KMS-11 (cell line): Measurements from ENCODE around the gene SSTR5.

Experiments used
- H2AFZ ChIP-seq: fragments of 200-600 bp; sonication (generic); 2 replicates; pipeline ENCODE4 v1.6.1; 2016; ENCODE audit warnings: antibody characterized with exemption, mixed run types, low read depth
- H3K27ac ChIP-seq: fragments of 200-600 bp; sonication (generic); 2 replicates; pipeline ENCODE4 v1.6.1; 2016; ENCODE audit warnings: mild to moderate bottlenecking, mixed run types
- H3K27me3 ChIP-seq: fragments of 200-600 bp; sonication (generic); 2 replicates; pipeline ENCODE4 v1.6.1; 2017; ENCODE audit warnings: mild to moderate bottlenecking, low read depth, mixed run types, moderate library complexity; ENCODE audit not compliant: insufficient read depth
- H3K36me3 ChIP-seq: fragments of 200-600 bp; sonication (generic); 2 replicates; pipeline ENCODE4 v1.6.1; 2017; ENCODE audit warnings: mild to moderate bottlenecking, mixed run types; ENCODE audit not compliant: insufficient read depth
- H3K4me1 ChIP-seq: fragments of 200-600 bp; sonication (generic); 2 replicates; pipeline ENCODE4 v1.6.1; 2016; ENCODE audit warnings: mild to moderate bottlenecking, low read depth, mixed run types; ENCODE audit not compliant: poor library complexity, severe bottlenecking
- H3K4me2 ChIP-seq: fragments of 200-600 bp; sonication (generic); 2 replicates; pipeline ENCODE4 v1.7.0; 2016; ENCODE audit warnings: mild to moderate bottlenecking, mixed run types
- H3K4me3 ChIP-seq: fragments of 200-600 bp; sonication (generic); IDR thresholded peaks from 2 replicates; pipeline ENCODE4 v1.6.1; 2017; ENCODE audit warnings: low read depth, low read length, mixed read lengths; ENCODE audit not compliant: insufficient read depth
- H3K79me2 ChIP-seq: fragments of 200-600 bp; sonication (generic); 2 replicates; pipeline ENCODE4 v1.6.1; 2016; ENCODE audit warnings: low read depth, mixed run types; ENCODE audit not compliant: insufficient read depth
- H3K9ac ChIP-seq: fragments of 200-600 bp; sonication (generic); 2 replicates; pipeline ENCODE4 v1.6.1; 2016; ENCODE audit warnings: mild to moderate bottlenecking, mixed run types
- H4K20me1 ChIP-seq: fragments of 200-600 bp; sonication (generic); 2 replicates; pipeline ENCODE4 v1.6.1; 2016; ENCODE audit warnings: mild to moderate bottlenecking, mixed run types; ENCODE audit not compliant: insufficient read depth
- TF ChIP-seq, protein P1 (sequence below): fragments of 200-600 bp; sonication (generic); conservative IDR thresholded peaks from 2 replicates; pipeline ENCODE4 v1.6.1; 2017; ENCODE audit warnings: low read depth, mild to moderate bottlenecking, antibody characterized with exemption, low read length, moderate library complexity, mixed read lengths

SSTR5 gene

DNA sequence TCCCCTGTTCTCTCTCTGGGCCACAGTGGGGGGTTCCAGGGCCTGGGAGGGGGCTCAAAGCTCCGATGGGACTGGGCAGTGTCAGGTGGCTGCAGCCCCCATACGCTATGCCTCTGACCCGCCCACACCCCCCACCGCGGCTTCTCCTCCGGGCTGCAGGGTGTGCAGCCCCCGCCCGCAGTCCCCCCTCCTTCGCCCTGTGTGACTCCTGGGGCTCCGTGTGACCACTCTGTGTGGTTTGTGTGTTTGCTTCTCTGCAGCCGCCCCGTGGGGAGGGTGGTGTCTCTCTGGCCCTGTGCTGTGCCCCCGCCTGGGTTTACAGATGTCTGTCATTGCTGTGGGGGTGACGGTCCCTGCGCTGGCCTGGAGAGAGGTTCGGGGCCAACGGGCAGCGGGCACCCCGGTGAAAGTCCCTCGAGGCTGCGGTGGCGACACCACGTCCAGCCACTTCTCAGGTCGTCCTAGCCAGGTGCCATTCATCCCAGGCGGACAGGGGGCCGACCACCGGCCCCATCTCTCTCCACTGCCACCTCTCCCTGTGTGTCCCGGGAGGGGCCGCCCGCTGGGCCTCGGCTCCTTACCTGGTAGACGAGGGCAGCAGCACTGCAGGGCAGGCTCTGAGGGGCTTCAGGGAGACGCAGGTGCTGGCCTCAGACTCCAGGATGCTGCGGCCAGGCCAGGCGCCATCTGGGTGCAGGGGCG, 5.5 kb downstream of the SSTR5 start:
- H3K27ac ChIP-seq: no peak overlapping the region
- no peaks in the 10 kb centered on the region for H3K79me2 ChIP-seq
- H3K27me3 ChIP-seq: peaks cover 86% of the 10 kb centered on the region
- H3K4me2 ChIP-seq: no peak overlapping the region
- H2AFZ ChIP-seq: no peak overlapping the region
- no peaks in the 10 kb centered on the region for H4K20me1 ChIP-seq
- H3K4me1 ChIP-seq: no peaks in the 10 kb centered on the region
- no peak overlapping the region for H3K4me3 ChIP-seq
- H3K9ac ChIP-seq: no peak overlapping the region
- H3K36me3 ChIP-seq: no peaks in the 10 kb centered on the region
- TF ChIP-seq, protein P1, sequence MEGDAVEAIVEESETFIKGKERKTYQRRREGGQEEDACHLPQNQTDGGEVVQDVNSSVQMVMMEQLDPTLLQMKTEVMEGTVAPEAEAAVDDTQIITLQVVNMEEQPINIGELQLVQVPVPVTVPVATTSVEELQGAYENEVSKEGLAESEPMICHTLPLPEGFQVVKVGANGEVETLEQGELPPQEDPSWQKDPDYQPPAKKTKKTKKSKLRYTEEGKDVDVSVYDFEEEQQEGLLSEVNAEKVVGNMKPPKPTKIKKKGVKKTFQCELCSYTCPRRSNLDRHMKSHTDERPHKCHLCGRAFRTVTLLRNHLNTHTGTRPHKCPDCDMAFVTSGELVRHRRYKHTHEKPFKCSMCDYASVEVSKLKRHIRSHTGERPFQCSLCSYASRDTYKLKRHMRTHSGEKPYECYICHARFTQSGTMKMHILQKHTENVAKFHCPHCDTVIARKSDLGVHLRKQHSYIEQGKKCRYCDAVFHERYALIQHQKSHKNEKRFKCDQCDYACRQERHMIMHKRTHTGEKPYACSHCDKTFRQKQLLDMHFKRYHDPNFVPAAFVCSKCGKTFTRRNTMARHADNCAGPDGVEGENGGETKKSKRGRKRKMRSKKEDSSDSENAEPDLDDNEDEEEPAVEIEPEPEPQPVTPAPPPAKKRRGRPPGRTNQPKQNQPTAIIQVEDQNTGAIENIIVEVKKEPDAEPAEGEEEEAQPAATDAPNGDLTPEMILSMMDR: no peak

GRCh38 chr16:1078579-1079021, 6.1 kb downstream of the SSTR5 start:
- no peaks in the 10 kb centered on the region for H3K79me2 ChIP-seq
- no peak overlapping the region for H3K27ac ChIP-seq
- H3K9ac ChIP-seq: no peak overlapping the region
- H3K4me3 ChIP-seq: no peak overlapping the region
- H3K4me2 ChIP-seq: no peak overlapping the region
- H3K4me1 ChIP-seq: no peaks in the 10 kb centered on the region
- H3K27me3 ChIP-seq: peaks cover 85% of the 10 kb centered on the region
- no peak overlapping the region for H2AFZ ChIP-seq
- no peaks in the 10 kb centered on the region for H3K36me3 ChIP-seq
- TF ChIP-seq, protein P1: no peak
- no peaks in the 10 kb centered on the region for H4K20me1 ChIP-seq

DNA sequence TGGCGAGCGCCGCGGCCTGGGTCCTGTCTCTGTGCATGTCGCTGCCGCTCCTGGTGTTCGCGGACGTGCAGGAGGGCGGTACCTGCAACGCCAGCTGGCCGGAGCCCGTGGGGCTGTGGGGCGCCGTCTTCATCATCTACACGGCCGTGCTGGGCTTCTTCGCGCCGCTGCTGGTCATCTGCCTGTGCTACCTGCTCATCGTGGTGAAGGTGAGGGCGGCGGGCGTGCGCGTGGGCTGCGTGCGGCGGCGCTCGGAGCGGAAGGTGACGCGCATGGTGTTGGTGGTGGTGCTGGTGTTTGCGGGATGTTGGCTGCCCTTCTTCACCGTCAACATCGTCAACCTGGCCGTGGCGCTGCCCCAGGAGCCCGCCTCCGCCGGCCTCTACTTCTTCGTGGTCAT, 6.8 kb downstream of the SSTR5 start:
- H3K9ac ChIP-seq: no peak overlapping the region
- peaks cover 87% of the 10 kb centered on the region for H3K27me3 ChIP-seq
- no peak overlapping the region for H3K27ac ChIP-seq
- no peaks in the 10 kb centered on the region for H3K36me3 ChIP-seq
- H4K20me1 ChIP-seq: no peaks in the 10 kb centered on the region
- TF ChIP-seq, protein P1: no peak
- H3K4me2 ChIP-seq: no peak overlapping the region
- no peaks in the 10 kb centered on the region for H3K4me1 ChIP-seq
- no peak overlapping the region for H3K4me3 ChIP-seq
- H2AFZ ChIP-seq: no peak overlapping the region
- H3K79me2 ChIP-seq: no peaks in the 10 kb centered on the region

GRCh38 chr16:1079786-1080525, 7.4 kb downstream of the SSTR5 start:
- no peak overlapping the region for H3K9ac ChIP-seq

More at GRCh38 chr16:1079786-1080525, 7.4 kb downstream of the SSTR5 start:
- no peaks in the 10 kb centered on the region for H3K36me3 ChIP-seq
- no peaks in the 10 kb centered on the region for H3K4me1 ChIP-seq
- H4K20me1 ChIP-seq: no peaks in the 10 kb centered on the region
- H3K4me2 ChIP-seq: no peak overlapping the region
- TF ChIP-seq, protein P1: no peak
- H3K27me3 ChIP-seq: peaks cover 87% of the 10 kb centered on the region
- H3K79me2 ChIP-seq: no peaks in the 10 kb centered on the region
- H3K4me3 ChIP-seq: no peak overlapping the region
- H3K27ac ChIP-seq: no peak overlapping the region
- no peak overlapping the region for H2AFZ ChIP-seq
